MM.1S (cell line): ENCODE measurements around the gene CT45A5.
A peak's percentile ranks its signal among the peaks of the same experiment; 100 is the strongest.
"Not testable (repeated sequence)": the region's sequence is repeated elsewhere in the genome, so short reads cannot be mapped to it uniquely, and the experiment has no call there.

Experiments
- DNase-seq: peaks from one replicate; pipeline ENCODE4 v3.0.0-alpha.2; 2015
- H2AFZ ChIP-seq: fragments of 300-600 bp; sonication (generic); 2 replicates; pipeline ENCODE4 v1.6.0; 2016; ENCODE audit warnings: antibody characterized with exemption, low read length
- H3F3A ChIP-seq: fragments of 300-600 bp; sonication (generic); 2 replicates; pipeline ENCODE4 v1.6.1; 2016; ENCODE audit warnings: mild to moderate bottlenecking, antibody characterized with exemption, low read length, moderate library complexity, mixed read lengths; ENCODE audit not compliant: insufficient read depth
- H3K27ac ChIP-seq: fragments of 300-600 bp; sonication (generic); 2 replicates; pipeline ENCODE4 v1.5.1; 2016; ENCODE audit warnings: mild to moderate bottlenecking, low read length
- H3K27me3 ChIP-seq: fragments of 300-600 bp; sonication (generic); replicated peaks from 2 replicates; pipeline ENCODE4 v1.6.0; 2016; ENCODE audit warnings: low read length; ENCODE audit not compliant: insufficient read depth
- H3K36me3 ChIP-seq: fragments of 300-600 bp; sonication (generic); replicated peaks from 2 replicates; pipeline ENCODE4 v1.6.1; 2016; ENCODE audit warnings: mild to moderate bottlenecking, low read length, mixed read lengths; ENCODE audit not compliant: insufficient read depth
- H3K4me1 ChIP-seq: fragments of 300-600 bp; sonication (generic); 2 replicates; pipeline ENCODE4 v1.6.1; 2016; ENCODE audit warnings: low read length, mixed read lengths
- H3K4me2 ChIP-seq: fragments of 300-600 bp; sonication (generic); 2 replicates; pipeline ENCODE4 v1.6.0; 2016; ENCODE audit warnings: low read depth, low read length
- H3K4me3 ChIP-seq: fragments of 300-600 bp; sonication (generic); 2 replicates; pipeline ENCODE4 v1.5.1; 2016; ENCODE audit warnings: low read length, mixed read lengths
- H3K79me2 ChIP-seq: fragments of 300-600 bp; sonication (generic); 2 replicates; pipeline ENCODE4 v1.6.1; 2016; ENCODE audit warnings: mixed run types, low read length, mixed read lengths
- H3K9ac ChIP-seq: fragments of 300-600 bp; sonication (generic); 2 replicates; pipeline ENCODE4 v1.6.1; 2016; ENCODE audit warnings: low read length, mixed read lengths
- H3K9me2 ChIP-seq: fragments of 300-600 bp; sonication (generic); replicated peaks from 2 replicates; pipeline ENCODE4 v1.6.1; 2016; ENCODE audit warnings: mild to moderate bottlenecking, low read length, mixed read lengths; ENCODE audit not compliant: insufficient read depth
- H3K9me3 ChIP-seq: fragments of 300-600 bp; sonication (generic); replicated peaks from 2 replicates; pipeline ENCODE4 v1.6.1; 2016; ENCODE audit warnings: mild to moderate bottlenecking, low read length, mixed read lengths; ENCODE audit not compliant: insufficient read depth
- H4K20me1 ChIP-seq: fragments of 300-600 bp; sonication (generic); 2 replicates; pipeline ENCODE4 v1.6.1; 2016; ENCODE audit warnings: mild to moderate bottlenecking, low read length, moderate library complexity, mixed read lengths; ENCODE audit not compliant: insufficient read depth
- CTCF ChIP-seq: fragments of 300-600 bp; sonication (generic); IDR thresholded peaks from 2 replicates; pipeline ENCODE4 v1.5.1; 2016; ENCODE audit warnings: antibody characterized with exemption, low read length, mixed read lengths
- EZH2 ChIP-seq: fragments of 300-600 bp; sonication (generic); optimal IDR thresholded peaks from 2 replicates; pipeline ENCODE3; 2017; ENCODE audit warnings: low read depth, mild to moderate bottlenecking, antibody characterized with exemption, low read length, mixed read lengths
- EZH2phosphoT487 ChIP-seq: fragments of 300-600 bp; sonication (generic); IDR thresholded peaks from 2 replicates; pipeline ENCODE4 v1.6.1; 2018; ENCODE audit warnings: antibody characterized with exemption, low read length

CT45A5 gene

GRCh38 chrX:135785403-135785802 is at the start of gene CT45A5:
CT45A5 (minus strand) TSS chrX:135785503; CDS start chrX:135781729, 3,774 bp downstream.
- not testable (repeated sequence) for H3K79me2 ChIP-seq, H2AFZ ChIP-seq, H4K20me1 ChIP-seq, H3F3A ChIP-seq, H3K4me3 ChIP-seq, DNase-seq, H3K36me3 ChIP-seq, H3K9me3 ChIP-seq, H3K4me2 ChIP-seq, H3K9me2 ChIP-seq, H3K9ac ChIP-seq, H3K27ac ChIP-seq, H3K27me3 ChIP-seq, H3K4me1 ChIP-seq

- not testable (repeated sequence) for H3F3A ChIP-seq, H3K4me3 ChIP-seq, H2AFZ ChIP-seq, H3K4me2 ChIP-seq, H3K9me3 ChIP-seq, H3K36me3 ChIP-seq, H3K79me2 ChIP-seq, H3K9ac ChIP-seq, H3K27ac ChIP-seq, H3K4me1 ChIP-seq, H4K20me1 ChIP-seq, DNase-seq, H3K9me2 ChIP-seq, H3K27me3 ChIP-seq
These were observed 34.6 kb upstream of the CT45A5 start, which contains the start of gene CT45A2 for GRCh38 chrX:135819912-135820311. CT45A2 (minus strand) TSS chrX:135820012; CDS start chrX:135816265, 3,747 bp downstream.

GRCh38 chrX:135802687-135803086 is 17.4 kb upstream of the CT45A5 start, which contains the start of gene CT45A6:
CT45A6 (minus strand) TSS chrX:135802787; CDS start chrX:135798993, 3,794 bp downstream.
- not testable (repeated sequence) for H3K79me2 ChIP-seq, H3K9me3 ChIP-seq, DNase-seq, H3K36me3 ChIP-seq, H4K20me1 ChIP-seq, H3K4me2 ChIP-seq, H3K27me3 ChIP-seq, H3K4me3 ChIP-seq, H3F3A ChIP-seq, H3K4me1 ChIP-seq, H3K9ac ChIP-seq, H3K27ac ChIP-seq, H3K9me2 ChIP-seq, H2AFZ ChIP-seq

GRCh38 chrX:135768091-135768490 is 17.2 kb downstream of the CT45A5 start, which contains the start of gene CT45A3:
CT45A3 (minus strand) TSS chrX:135768191; CDS start chrX:135764444, 3,747 bp downstream.
- H3K9me2 ChIP-seq = not testable (repeated sequence)

GRCh38 chrX:135744739-135745138 is 40.6 kb downstream of the CT45A5 start:
- not testable (repeated sequence) for H3K36me3 ChIP-seq, H3K9me3 ChIP-seq, H2AFZ ChIP-seq, H3K9ac ChIP-seq, H3K27ac ChIP-seq, H3K27me3 ChIP-seq, H3K79me2 ChIP-seq, H3F3A ChIP-seq, H3K4me1 ChIP-seq, H3K4me3 ChIP-seq, H3K9me2 ChIP-seq, DNase-seq, H4K20me1 ChIP-seq, H3K4me2 ChIP-seq

More at GRCh38 chrX:135768091-135768490, 17.2 kb downstream of the CT45A5 start, which contains the start of gene CT45A3:
- not testable (repeated sequence) for H3K36me3 ChIP-seq, H4K20me1 ChIP-seq, H3K79me2 ChIP-seq, H3K4me2 ChIP-seq, H3K27me3 ChIP-seq, H3K4me3 ChIP-seq, H3K9me3 ChIP-seq, DNase-seq, H3K9ac ChIP-seq, H2AFZ ChIP-seq, H3F3A ChIP-seq, H3K4me1 ChIP-seq, H3K27ac ChIP-seq

- Histone ChIP-seq H4K20me1 (no peaks in the 10 kb centered on the region), H3K27me3 (no peaks in the 10 kb centered on the region), H2AFZ (peak overlapping the region; percentile 87; the same call in 1 of the 2 replicates), H3K9me2 (no peaks in the 10 kb centered on the region), H3K4me3 (peak overlapping the region; percentile 57; the same call in 1 of the 2 replicates), H3K79me2 (no peaks in the 10 kb centered on the region), H3K36me3 (no peaks in the 10 kb centered on the region), H3K9ac (no peak overlapping the region), H3K27ac (no peak overlapping the region), H3K9me3 (no peaks in the 10 kb centered on the region), H3K4me1 (no peaks in the 10 kb centered on the region), H3F3A (no peaks in the 10 kb centered on the region), H3K4me2 (peak overlapping the region; percentile 81; the same call in 1 of the 2 replicates)
- no peak for DNase-seq
- TF ChIP-seq EZH2phosphoT487 (no peak), EZH2 (no peak), CTCF (no peak)
These were observed 44.0 kb downstream of the CT45A5 start for GRCh38 chrX:135741192-135741715.
